GM23338 (cell line): ENCODE measurements around the gene SLF2. TPM values are rescaled to one million over a fixed set of nuclear protein-coding genes. Genes with fewer than 3 reads are reported as not detected.

ENCODE experiments used
- ATAC-seq: fragments of 200-7000 bp; cut with Tn5 transposase; 3 replicates; pipeline ENCODE4 v1.9.1; 2020
- DNase-seq: peaks from one replicate; pipeline ENCODE4 v3.0.0-alpha.2; 2015; ENCODE audit warnings: low spot score
- H2AFZ ChIP-seq: fragments of 200-600 bp; sonication (generic); 2 replicates; pipeline ENCODE4 v1.8.0; 2016; ENCODE audit warnings: antibody characterized with exemption, mild to moderate bottlenecking, moderate library complexity
- H3F3A ChIP-seq: fragments of 200-600 bp; sonication (generic); replicated peaks from 2 replicates; pipeline ENCODE4 v1.8.0; 2017; ENCODE audit warnings: antibody characterized with exemption, mixed run types, low read depth
- H3K27ac ChIP-seq: fragments of 200-600 bp; sonication (generic); 2 replicates; pipeline ENCODE4 v1.6.1; 2016; ENCODE audit warnings: low read depth
- H3K27me3 ChIP-seq: fragments of 200-600 bp; sonication (generic); 2 replicates; pipeline ENCODE4 v1.8.0; 2016; ENCODE audit warnings: mild to moderate bottlenecking, mixed run types, moderate library complexity; ENCODE audit not compliant: insufficient read depth
- H3K36me3 ChIP-seq: fragments of 200-600 bp; sonication (generic); 2 replicates; pipeline ENCODE4 v1.8.0; 2016; ENCODE audit warnings: mild to moderate bottlenecking; ENCODE audit not compliant: insufficient read depth
- H3K4me1 ChIP-seq: fragments of 200-600 bp; sonication (generic); 2 replicates; pipeline ENCODE4 v1.8.0; 2016; ENCODE audit warnings: mild to moderate bottlenecking, moderate library complexity; ENCODE audit not compliant: insufficient read depth
- H3K4me2 ChIP-seq: fragments of 200-600 bp; sonication (generic); 2 replicates; pipeline ENCODE4 v1.7.1; 2017; ENCODE audit warnings: mixed run types
- H3K4me3 ChIP-seq: fragments of 200-600 bp; sonication (generic); 2 replicates; pipeline ENCODE4 v1.6.1; 2016; ENCODE audit warnings: mixed run types
- H3K79me2 ChIP-seq: fragments of 200-600 bp; sonication (generic); replicated peaks from 2 replicates; pipeline ENCODE4 v1.8.0; 2017; ENCODE audit warnings: mild to moderate bottlenecking; ENCODE audit not compliant: insufficient read depth
- H3K9me2 ChIP-seq: fragments of 200-600 bp; sonication (generic); 2 replicates; pipeline ENCODE4 v1.8.0; 2017; ENCODE audit not compliant: insufficient read depth
- H4K20me1 ChIP-seq: fragments of 200-600 bp; sonication (generic); replicated peaks from 2 replicates; pipeline ENCODE4 v1.8.0; 2017; ENCODE audit warnings: mild to moderate bottlenecking; ENCODE audit not compliant: insufficient read depth
- H3K27ac Mint-ChIP-seq: 2 replicates; pipeline ENCODE4 v1.8.0; 2020; ENCODE audit warnings: inconsistent platforms, mild to moderate bottlenecking, moderate library complexity, mixed read lengths
- H3K27me3 Mint-ChIP-seq: 3 replicates; pipeline ENCODE4 v1.8.0; 2022; ENCODE audit warnings: low read depth, mild to moderate bottlenecking, moderate library complexity, mixed read lengths, inconsistent platforms; ENCODE audit not compliant: insufficient read depth, poor library complexity
- H3K36me3 Mint-ChIP-seq: 3 replicates; pipeline ENCODE4 v1.8.0; 2021; ENCODE audit warnings: low read depth, mild to moderate bottlenecking, inconsistent platforms, moderate library complexity, mixed read lengths
- H3K4me1 Mint-ChIP-seq: 3 replicates; pipeline ENCODE4 v1.8.0; 2020; ENCODE audit warnings: mild to moderate bottlenecking, inconsistent platforms, mixed read lengths
- H3K4me3 Mint-ChIP-seq: 3 replicates; pipeline ENCODE4 v1.8.0; 2021; ENCODE audit warnings: moderate library complexity, mild to moderate bottlenecking, inconsistent platforms, mixed read lengths
- H3K9me3 Mint-ChIP-seq: 3 replicates; pipeline ENCODE4 v1.8.0; 2020; ENCODE audit warnings: moderate library complexity, mild to moderate bottlenecking, inconsistent platforms, mixed read lengths
- CREB1 ChIP-seq: fragments of 250-450 bp; sonication (Bioruptor Pico); IDR thresholded peaks from 2 replicates; pipeline ENCODE4 v1.5.0; 2020; ENCODE audit warnings: low read depth, mild to moderate bottlenecking, moderate library complexity
- CTCF ChIP-seq, 2 experiments: fragments of 200-600 bp in 1 of 2; sonication (generic) in 1 of 2; conservative IDR thresholded peaks; 2 replicates each; pipeline versions ENCODE4 v1.5.1 to v1.6.1; 2016 to 2017; ENCODE audit warnings: antibody characterized with exemption in 2 of 2, low read depth in 2 of 2, mild to moderate bottlenecking in 2 of 2, moderate library complexity in 1 of 2
- ETS1 ChIP-seq: IDR thresholded peaks from 2 replicates; pipeline ENCODE4 v1.6.1; 2016; ENCODE audit warnings: antibody characterized with exemption
- EZH2 ChIP-seq: fragments of 200-600 bp; sonication (generic); IDR thresholded peaks from one replicate; pipeline ENCODE4 v1.8.0; 2017; ENCODE audit warnings: antibody characterized with exemption, mild to moderate bottlenecking, low read depth; ENCODE audit not compliant: unreplicated experiment
- EZH2phosphoT487 ChIP-seq: fragments of 200-600 bp; sonication (generic); IDR thresholded peaks from one replicate; pipeline ENCODE4 v1.8.1; 2018; ENCODE audit warnings: antibody characterized with exemption; ENCODE audit not compliant: unreplicated experiment
- JUNB ChIP-seq: IDR thresholded peaks from one replicate; pipeline ENCODE4 v1.6.1; 2016; ENCODE audit warnings: antibody characterized with exemption; ENCODE audit not compliant: unreplicated experiment
- POLR2AphosphoS5 ChIP-seq: IDR thresholded peaks from 2 replicates; pipeline ENCODE4 v1.6.1; 2016; ENCODE audit warnings: antibody characterized with exemption, low read depth
- REST ChIP-seq: IDR thresholded peaks from one replicate; pipeline ENCODE4 v1.6.1; 2018; ENCODE audit warnings: antibody characterized with exemption; ENCODE audit not compliant: unreplicated experiment
- STAT1 ChIP-seq: IDR thresholded peaks from one replicate; pipeline ENCODE4 v1.6.1; 2016; ENCODE audit warnings: antibody characterized with exemption; ENCODE audit not compliant: unreplicated experiment
- ZNF114 ChIP-seq: fragments of 250-450 bp; sonication (Bioruptor Pico); IDR thresholded peaks from 2 replicates; pipeline ENCODE4 v1.5.0; 2020; ENCODE audit warnings: mild to moderate bottlenecking, moderate library complexity
- ZNF331 ChIP-seq: fragments of 250-450 bp; sonication (Bioruptor Pico); IDR thresholded peaks from 2 replicates; pipeline ENCODE4 v1.5.0; 2020; ENCODE audit warnings: low read depth, mild to moderate bottlenecking, moderate library complexity
- ZNF462 ChIP-seq: fragments of 250-450 bp; sonication (Bioruptor Pico); IDR thresholded peaks from 2 replicates; pipeline ENCODE4 v1.5.0; 2020; ENCODE audit warnings: mild to moderate bottlenecking, moderate library complexity
- polyA plus RNA-seq: library from polyadenylated mRNA; unstranded; fragments of >200 nt; fragmentation: Nextera tagmentation; extraction: Ambion mirVana; gene quantifications from 2 replicates; pipeline ENCODE4 v1.2.1, GENCODE V29; 2016
- total RNA-seq: library from RNA; depleted of rRNA; stranded (reverse); fragments of >200 nt; shearing (Covaris generic); gene quantifications from 2 replicates; pipeline ENCODE4 v1.2.3, GENCODE V29; 2014

The SLF2 gene
- total and polyA plus RNA-seq, 2 experiments from 2014 or later, result 13.6 to 22.1 TPM

GRCh38 chr10:100986623-100986951 is 73.8 kb downstream of the SLF2 start:
- H3K4me3 Mint-ChIP-seq, result peak overlapping the region; percentile 97
- H3K27ac Mint-ChIP-seq, result no peak overlapping the region
- Histone ChIP-seq H3K27ac (no peak overlapping the region), H4K20me1 (peaks cover 28% of the 10 kb centered on the region), H3K36me3 (peaks cover 17% of the 10 kb centered on the region), H2AFZ (peak overlapping the region; percentile 99; the same call in 1 of the 2 replicates), H3K27me3 (no peaks in the 10 kb centered on the region), H3K79me2 (peaks cover 48% of the 10 kb centered on the region), H3F3A (peaks cover 14% of the 10 kb centered on the region), H3K4me1 (no peaks in the 10 kb centered on the region), H3K9me2 (no peaks in the 10 kb centered on the region), H3K4me3 (peak overlapping the region; percentile 100), H3K4me2 (peak overlapping the region; percentile 96)
- peaks cover 12% of the 10 kb centered on the region for H3K4me1 Mint-ChIP-seq
- peaks cover 2% of the 10 kb centered on the region; the same call in 1 of the 3 replicates for H3K9me3 Mint-ChIP-seq
- H3K36me3 Mint-ChIP-seq, result peaks cover 36% of the 10 kb centered on the region
- ATAC-seq (peak; percentile 13), DNase-seq (no peak)
- H3K27me3 Mint-ChIP-seq, result peaks cover 19% of the 10 kb centered on the region
- TF ChIP-seq JUNB (no peak), POLR2AphosphoS5 (no peak), ZNF331 (CRISPR knock-in tag) (no peak), STAT1 (no peak), REST (no peak), ETS1 (no peak), ZNF114 (CRISPR knock-in tag) (no peak), EZH2phosphoT487 (no peak), CREB1 (CRISPR knock-in tag) (no peak), ZNF462 (CRISPR knock-in tag) (no peak), CTCF (conservative IDR thresholded peaks at IDR 0.05; ENCODE audit: low read depth in 2 of 2) (no peak), EZH2 (no peak)
